ENCODE data around the gene TGM4.

Gene TGM4

DNA sequence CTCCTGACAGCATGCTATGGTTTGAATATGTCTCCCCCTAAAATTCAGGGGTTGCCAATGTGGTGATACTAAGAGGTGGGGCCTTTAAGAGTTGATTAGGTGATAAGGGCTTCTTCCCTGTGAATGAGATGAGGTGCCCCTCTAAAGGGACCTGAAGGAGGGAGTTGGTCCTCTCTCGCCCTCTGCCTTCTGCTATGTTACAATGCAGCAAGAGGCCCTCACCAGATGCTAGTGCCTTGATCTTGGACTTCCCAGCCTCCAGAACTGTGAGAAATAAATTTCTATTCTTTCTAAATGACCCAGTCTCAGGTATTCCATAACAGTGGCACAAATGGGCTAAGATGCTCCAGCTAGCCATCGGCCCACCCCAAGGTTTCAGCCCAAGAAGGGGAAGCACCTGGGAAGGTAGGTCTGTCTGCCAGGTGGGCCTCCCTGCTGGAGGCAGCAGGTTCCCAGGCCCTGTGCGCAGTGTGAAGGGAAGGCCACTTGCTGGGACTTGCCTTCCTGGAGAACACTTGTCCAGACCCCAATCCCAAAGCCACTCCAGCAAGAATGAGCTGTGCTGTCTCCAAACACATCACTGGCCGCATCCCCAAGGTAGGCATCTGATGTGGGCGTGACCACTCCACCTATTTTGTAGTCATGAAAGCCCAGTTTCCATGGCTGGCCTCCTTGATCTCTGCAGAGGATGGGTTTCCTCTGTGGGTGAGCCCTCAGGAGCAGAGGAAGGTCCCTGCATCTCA, 9.0 kb downstream of the TGM4 start:
- DNase-seq, result no peak

DNA sequence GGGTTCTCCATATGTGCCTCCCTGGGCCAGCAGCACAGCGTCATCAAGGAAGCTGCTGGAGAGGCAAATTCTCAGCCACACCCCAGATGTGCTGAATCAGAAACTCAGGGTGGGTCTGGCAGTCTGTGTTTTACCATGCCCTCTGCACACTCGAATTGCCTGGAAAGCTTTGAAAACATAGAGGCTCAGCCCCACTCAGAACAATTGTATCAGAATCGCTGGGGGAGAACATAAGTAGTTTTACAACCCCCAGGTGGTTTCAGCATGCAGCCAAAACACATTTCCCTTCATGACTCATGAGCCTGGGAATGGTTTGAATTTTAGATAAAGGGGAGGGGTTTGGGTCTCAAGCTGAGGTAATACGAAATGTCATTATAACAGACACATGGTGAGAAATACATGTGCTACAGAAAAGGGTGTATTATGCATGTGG, 9.6 kb downstream of the TGM4 start:
- no peak for DNase-seq

DNA sequence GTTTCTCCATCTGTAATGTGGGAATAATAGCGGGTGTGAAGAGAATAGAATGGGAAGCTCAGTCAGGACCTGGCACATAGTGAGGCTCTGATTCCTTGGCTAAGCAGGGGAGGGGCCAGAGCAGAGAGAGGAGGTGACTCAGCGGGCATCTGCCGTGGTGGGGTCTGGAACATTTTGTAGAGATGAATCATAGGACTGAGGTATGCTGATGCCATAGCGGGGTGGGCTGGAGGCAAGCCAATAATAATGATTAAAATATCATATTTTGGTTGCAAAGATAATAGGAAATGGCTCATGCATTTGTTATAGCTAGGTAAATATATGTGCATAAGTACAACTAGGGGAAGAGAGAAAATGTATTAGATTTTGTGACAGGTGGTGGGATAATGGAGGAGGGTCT, 11.2 kb downstream of the TGM4 start:
- DNase-seq, result no peak

DNA sequence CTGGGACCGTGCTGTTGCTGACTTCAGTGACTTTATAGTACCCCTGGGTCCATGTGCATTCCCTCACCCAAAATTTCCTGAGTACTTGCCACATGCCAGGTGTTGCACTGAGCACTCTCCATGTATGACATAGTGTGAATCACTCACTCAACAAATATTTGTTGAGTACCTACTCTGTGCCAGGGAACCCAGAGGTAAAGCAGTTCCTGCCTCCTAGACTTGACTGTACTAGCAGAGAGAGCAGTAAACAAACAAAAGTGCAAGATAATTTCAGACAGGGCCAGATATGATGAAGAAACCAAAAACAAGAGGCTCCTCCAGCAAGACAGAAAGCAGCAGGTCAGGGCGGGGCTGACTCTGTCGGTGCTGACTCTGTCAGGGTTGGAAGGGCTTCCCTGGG, 12.2 kb downstream of the TGM4 start:
- DNase-seq, result no peak

DNA sequence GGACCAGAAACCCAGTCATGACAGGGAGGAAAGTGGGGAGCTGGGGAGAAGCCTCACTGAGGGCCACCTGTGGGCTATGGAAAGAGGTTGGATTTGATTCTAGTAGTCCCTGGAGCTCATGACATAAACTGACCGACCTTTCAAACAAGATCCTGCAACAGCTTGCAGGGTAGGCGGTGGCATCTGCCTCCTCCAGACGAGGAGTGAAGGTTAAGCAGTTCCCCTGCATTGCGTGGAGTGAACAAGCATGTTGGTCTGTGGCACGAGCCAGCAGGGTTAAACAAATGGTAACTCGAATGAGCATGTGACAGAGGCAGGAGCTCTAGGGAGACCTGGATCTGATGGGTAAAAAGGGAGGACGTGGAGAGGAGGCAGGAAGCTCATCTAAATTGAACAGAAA, 12.7 kb downstream of the TGM4 start:
- DNase-seq, result no peak

DNA sequence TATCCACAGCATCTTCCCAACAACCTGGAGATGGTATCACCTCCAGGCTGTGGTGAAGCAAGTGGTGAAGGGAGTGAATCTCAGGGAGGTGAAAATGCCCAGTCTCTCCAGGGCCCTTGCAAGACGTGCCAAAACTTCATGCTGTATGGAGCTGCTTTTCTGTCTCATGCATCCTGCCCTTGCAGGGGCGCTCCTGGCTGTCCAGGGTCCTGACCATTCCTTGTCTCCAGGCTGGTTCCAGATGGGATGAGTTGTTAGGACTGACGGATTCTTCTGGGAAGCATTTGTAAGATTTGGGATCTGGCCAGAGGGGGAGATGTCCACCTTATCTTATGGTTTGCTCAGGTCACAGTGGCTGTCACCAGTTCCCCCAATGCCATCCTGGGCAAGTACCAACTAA, 15.8 kb downstream of the TGM4 start:
- no peak for DNase-seq

DNA sequence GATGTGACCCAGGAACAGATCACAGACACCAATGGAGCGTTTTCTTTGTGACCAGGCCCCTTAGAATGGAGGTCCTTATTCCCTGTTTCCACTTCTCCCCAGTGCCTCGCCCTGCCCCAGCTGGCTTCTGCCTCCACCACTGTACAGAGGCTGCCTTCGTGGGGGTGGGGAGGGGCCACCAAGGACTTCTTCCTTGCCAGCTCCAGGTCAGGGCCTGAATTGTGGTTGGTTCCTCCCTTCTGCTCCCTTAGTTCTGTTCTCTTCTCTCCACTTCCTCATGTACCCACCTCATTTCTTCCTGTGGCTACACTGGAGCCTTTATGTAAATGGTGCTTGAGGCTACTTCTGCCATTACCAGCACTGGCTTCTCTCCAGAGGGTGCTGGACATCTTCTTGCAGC, 16.4 kb downstream of the TGM4 start:
- no peak for DNase-seq

DNA sequence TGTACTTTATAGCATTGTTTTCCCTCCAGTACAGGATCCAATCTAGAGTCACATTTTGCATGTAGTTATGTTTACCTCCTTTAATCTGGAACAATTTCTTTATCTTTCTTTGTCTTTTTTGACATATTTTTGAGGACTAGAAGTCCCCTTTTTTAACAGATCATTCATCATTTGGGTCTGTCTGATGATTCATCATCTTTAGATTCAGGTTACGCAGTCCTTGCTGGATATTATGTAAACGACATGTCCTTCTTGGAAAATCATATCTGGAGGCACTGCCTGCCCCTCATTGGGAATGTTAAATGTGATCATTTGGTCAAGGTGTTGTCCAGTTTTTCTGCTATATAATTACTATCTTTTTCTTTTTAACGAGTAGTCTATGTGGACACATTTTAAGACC, 18.3 kb downstream of the TGM4 start:
- DNase-seq, result no peak

DNA sequence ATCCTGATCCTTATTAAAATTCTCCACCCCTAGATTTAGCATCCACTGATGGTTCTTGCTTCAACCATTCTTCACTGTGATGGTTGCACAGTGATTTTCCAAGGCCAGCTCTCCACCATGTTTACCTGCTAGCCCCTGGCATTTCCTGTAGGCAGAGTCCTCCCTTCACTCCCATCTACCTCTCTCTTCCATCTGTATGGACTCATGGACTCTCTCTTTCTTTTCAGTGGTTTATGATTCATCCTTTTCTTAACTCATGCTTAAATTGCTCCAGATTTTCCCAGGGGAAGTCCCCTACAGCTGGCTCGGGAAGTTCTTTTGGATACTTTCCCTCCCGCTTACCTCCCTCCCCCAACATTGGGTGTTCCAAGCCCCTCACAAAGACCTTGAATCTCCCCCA, 18.7 kb downstream of the TGM4 start:
- DNase-seq, result no peak

DNA sequence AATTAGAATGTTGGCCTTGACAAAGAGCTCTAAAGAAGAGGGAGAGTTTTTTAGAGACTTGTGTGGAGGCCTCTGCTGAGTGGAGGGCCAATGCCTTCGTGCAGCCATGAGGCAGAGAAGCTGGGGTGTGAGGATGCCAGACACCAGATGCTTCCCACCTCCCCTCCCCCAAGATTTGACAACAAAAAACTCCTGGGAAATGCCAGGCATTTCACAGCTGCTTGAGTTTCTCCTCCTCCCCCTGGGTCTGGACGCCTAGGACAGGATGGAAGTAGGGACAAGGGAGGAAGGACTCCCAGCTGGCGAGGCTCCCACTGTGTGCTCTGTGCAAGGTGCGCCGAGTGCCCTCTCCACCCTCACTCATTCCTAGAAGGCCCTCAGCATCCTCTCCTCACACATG, 20.1 kb downstream of the TGM4 start:
- no peak for DNase-seq

DNA sequence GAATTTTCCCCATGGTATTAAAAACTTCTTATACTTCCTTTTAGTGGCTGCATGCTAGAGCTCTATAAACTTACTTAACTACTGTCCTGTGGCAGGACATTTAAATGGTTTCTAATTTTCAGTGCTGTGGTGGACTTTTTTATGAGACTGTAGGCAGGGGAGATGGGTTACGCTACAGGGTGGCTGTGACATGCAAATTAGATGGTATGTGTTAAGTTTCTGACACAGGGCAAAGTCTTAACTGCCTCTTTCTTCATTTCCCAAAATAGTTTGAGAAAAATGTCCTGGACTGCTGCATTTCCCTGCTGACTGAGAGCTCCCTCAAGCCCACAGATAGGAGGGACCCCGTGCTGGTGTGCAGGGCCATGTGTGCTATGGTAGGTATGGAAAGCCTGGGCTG, 22.0 kb downstream of the TGM4 start:
- no peak for DNase-seq

DNA sequence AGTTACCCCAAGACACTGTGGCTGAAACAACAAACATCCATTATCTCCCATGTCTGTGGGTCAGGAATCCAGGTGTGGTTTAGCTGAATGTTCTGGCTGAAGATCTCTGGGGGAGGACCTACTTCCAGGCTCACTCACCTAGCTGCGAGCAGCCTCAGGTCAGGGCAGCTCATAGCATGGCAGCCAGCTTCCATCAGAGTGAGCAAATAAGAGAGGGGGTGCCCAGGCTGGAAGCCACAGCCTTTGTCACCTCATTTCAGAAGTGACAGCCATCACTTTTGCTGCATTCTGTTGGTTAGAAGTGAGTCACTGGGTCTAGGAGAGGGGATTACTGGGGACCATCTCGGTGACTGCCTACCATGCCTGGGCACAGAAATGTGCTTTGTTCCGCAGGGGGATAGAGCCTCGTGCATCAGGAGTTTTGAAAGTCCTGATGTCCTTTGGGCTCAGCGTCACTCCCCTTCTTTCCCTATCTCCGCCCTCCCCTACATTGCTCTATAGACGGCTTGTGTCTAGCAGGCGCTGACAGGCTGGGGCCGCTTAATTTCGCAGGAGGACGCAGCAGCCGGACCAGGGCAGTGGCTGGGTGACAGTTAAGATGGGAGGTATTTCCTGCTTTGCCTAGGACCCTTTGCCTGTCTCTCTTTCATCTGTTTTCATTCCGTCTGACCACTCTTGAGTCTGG, 25.4 kb downstream of the TGM4 start:
- DNase-seq, result no peak

DNA sequence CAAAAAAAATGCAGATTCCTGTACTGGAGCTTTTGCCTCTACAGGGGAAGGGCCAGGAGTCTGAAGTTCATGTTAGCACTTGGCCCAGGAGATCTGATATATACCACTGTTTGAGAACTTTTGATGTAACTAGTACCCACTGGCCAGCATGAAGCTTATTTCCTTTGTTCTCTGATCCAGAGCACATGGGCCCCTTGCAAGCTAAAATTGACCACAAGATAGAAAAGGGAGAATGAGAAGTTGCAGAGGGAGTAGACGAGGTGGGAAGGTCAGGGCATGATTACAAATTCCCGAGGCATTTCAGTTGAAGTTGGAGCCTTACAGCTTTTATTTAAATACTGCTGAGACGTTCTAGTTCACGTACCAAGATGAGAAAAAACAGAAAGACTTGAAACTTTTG, 28.2 kb downstream of the TGM4 start:
- DNase-seq, result no peak

DNA sequence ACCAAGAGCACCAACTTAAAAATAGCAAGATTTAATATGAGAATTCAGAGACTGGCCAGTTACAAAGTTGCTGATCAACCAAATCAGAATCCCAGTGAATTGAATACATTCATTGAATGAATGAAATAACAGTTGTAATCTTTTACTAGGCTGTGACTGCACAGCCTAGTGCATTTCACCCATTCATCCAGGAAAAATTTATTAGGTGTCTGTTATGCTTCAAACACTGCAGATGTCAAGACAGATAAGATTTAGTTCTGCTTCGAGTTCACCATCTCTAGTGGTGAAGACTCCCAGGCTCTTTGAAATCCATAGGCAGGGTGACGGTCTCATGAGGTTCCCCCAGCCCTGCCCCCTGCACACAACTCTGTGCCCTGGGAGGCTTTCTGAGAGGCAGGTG, 28.9 kb downstream of the TGM4 start:
- no peak for DNase-seq

DNA sequence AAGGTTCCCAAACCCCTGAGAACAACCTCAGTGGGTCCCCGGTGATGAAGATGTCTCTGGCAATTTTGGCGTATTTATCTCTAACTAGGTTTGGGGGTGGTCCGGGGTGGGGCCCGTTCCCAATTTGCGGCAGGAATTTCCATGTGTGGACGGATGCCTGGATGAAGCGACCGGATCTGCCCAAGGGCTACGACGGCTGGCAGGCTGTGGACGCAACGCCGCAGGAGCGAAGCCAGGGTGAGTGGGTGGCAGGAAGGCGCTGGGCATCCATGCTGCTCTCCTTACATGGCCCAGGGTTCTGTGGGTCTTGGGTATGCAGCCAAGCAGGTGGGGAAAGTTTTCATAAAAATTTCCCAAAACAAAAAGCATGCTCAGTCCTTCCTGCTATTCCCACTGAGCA, 29.3 kb downstream of the TGM4 start:
- no peak for DNase-seq

DNA sequence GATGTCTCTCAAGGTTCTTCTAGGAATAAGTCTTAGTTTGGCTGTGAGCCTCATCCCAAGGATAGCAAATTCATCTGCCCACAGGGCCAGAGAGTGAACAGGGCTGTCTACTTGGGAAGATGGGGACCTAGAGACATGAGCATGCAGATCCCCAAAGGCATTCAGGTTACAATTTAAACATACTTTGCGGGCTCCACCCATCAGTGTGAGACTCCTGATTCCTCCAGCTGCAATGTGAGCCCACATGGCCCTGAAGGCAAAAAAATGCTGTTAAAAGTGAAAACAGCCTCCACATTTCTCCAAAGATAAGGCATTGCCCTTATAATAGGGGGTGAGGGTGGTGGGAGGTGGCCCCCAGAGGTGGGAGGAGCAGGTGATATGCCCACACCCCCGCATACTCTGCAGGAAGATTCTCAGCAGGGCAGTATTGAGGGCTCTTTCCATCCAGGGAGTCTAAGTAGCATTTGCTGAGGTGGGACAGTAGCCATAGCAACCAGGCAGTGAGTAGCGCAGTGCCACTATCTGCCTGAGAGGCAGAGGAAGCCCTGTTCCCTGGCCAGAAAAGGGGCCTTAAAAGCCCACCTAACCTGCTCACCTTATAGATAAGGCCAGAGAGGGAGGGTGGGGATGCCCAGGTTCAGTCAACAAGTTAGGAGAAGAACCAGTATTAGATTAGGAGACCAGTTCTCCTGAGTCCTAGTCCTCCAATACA, 31.2 kb downstream of the TGM4 start:
- DNase-seq, result no peak

DNA sequence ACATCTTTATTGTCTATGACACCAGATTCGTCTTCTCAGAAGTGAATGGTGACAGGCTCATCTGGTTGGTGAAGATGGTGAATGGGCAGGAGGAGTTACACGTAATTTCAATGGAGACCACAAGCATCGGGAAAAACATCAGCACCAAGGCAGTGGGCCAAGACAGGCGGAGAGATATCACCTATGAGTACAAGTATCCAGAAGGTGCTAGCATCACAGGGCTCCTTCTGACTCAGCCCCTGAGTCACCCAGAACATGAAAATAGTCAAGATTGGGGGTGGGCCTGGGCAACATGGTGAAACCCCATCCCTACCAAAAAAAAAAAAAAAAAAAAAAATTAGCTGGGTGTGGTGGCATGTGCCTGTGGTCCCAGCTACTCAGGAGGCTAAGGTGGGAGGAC, 32.6 kb downstream of the TGM4 start:
- DNase-seq, result no peak

DNA sequence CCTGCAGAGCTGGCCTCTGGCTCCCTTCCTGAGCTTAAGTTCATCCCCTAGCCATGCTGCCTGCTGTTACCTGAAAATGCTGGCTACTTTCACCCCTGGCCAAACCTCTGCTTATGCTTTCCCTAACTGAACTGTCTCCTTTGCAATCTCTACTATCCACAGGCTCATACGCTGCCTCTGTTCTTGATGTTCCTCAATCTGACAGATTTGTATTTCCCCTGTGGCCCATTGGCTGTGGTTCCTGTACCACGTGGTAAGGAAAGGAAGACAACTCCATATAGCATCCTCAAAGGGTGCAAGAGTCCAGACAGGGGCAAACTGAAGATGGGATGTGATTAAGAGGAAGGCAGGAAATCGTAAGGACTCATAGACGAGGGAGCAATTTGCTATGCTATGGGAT, 33.2 kb downstream of the TGM4 start:
- DNase-seq, result no peak

DNA sequence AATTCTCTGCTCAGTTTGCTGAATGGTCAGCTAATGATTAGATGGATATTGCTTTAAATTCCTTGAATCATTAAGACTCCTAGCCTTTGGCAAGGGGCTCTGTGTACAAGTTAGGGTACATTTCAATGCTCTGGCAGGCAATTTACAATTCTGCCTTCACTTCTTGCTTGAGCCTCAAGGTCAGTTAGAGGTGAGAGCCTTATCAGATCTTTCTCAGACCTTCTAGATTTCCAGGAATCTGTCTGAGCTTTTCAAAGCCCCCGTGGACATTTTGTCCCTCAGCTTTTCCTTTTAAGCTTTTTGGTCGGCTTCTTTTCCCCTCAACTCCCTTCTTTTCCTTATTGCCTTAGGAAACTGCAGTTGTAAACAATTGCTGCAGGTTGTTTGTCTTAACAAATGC, 34.7 kb downstream of the TGM4 start:
- DNase-seq, result no peak

DNA sequence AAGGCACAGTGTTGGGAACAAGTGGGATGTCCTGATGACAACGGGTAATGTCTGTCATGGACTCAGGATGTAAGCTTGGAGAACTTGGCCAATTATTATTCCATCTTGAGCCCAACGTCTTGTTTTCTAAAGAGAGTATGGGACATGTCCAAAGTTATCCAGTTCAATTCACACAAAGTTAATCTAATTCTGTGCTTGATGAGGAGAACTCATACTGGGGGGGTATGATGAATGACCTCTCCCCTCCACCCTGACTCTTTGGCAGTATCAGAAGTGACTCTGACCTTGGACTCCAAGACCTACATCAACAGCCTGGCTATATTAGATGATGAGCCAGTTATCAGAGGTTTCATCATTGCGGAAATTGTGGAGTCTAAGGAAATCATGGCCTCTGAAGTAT, 36.3 kb downstream of the TGM4 start:
- no peak for DNase-seq

DNA sequence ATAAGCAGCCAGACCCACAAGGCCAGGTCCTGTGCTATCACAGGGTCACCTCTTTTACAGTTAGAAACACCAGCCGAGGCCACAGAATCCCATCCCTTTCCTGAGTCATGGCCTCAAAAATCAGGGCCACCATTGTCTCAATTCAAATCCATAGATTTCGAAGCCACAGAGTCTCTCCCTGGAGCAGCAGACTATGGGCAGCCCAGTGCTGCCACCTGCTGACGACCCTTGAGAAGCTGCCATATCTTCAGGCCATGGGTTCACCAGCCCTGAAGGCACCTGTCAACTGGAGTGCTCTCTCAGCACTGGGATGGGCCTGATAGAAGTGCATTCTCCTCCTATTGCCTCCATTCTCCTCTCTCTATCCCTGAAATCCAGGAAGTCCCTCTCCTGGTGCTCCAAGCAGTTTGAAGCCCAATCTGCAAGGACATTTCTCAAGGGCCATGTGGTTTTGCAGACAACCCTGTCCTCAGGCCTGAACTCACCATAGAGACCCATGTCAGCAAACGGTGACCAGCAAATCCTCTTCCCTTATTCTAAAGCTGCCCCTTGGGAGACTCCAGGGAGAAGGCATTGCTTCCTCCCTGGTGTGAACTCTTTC, 39.6 kb downstream of the TGM4 start:
- peak; percentile 21 for DNase-seq

DNA sequence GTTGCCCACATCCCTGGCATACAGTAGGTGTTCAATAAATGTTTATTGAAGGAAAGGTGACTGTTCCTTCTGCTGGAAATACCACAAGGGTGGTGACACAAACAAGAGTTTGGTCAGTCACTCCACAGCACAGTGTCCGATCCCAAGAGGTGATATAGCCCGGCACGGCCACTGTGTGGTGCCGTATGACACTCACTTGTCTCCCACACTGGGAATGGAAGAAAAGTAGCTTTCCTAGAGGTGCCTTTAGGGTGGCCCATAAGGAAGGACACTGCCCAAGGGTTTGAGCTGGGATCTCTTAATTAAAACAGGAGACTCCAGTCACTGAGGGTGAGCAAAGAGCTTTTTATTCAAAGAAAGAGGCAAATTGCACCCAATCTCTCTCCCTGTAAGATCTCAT, 40.5 kb downstream of the TGM4 start:
- DNase-seq, result no peak

DNA sequence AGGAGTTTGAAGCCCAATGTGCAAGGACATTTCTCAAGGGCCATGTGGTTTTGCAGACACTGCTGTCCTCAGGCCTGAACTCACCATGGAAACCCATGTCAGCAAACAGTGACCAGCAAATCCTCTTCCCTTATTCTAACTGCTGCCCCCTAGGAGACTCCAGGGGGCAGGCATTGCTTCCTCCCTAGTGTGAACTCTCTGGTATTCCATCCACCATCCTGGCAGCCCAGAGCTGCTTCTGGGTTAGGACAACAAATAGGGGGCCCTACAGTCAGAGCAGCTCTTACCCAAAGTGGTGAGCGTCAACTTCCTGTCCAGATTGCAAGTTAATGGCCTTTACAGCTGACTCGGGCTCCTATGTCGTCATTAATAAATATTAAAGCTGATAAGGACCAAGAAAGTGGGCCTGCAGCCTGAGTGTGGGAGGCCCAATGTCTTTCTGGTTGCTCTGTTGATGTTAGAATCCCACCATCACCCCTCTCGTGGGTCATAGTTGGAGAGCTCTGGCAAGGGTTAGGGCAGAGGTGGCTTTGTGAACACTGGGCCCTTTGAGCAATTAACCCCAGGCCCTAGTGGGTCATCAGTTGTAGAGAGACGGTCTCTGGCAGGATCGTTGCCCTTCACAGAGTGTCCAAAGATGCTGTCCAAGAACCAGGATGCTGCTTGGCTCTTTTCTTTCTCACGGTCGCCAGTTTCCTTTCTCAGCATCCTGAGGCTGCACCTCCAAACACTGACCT, 41.5 kb downstream of the TGM4 start:
- DNase-seq, result no peak

All from NCI-H774 (cell line).